HepG2 (cell line): ENCODE measurements around the gene MREG. TPM values are rescaled to one million over a fixed set of nuclear protein-coding genes. Genes with fewer than 3 reads are reported as not detected.
A peak's percentile ranks its signal among the peaks of the same experiment; 100 is the strongest.

Experiments
- CBFB ChIP-seq: sonication (generic); formaldehyde crosslinking; IDR thresholded peaks from 2 replicates; pipeline ENCODE4 v1.4.0; 2020; ENCODE audit warnings: missing genetic modification reagents
- CHD2 ChIP-seq: IDR thresholded peaks from 2 replicates; pipeline ENCODE4 v1.6.1; 2011; ENCODE audit warnings: low read depth, low read length, improper control_type of control experiment
- HMG20B ChIP-seq: conservative IDR thresholded peaks from 2 replicates; pipeline ENCODE4 v1.6.1; 2016; ENCODE audit warnings: missing genetic modification reagents, missing compliant biosample characterization
- HNF4G ChIP-seq, 2 experiments: sonication (generic) in 1 of 2; formaldehyde crosslinking in 1 of 2; IDR thresholded peaks; 2 replicates each; pipeline versions ENCODE4 v1.4.0 to v1.6.1; 2011 to 2020; ENCODE audit warnings: borderline replicate concordance in 2 of 2, low read depth in 2 of 2, mild to moderate bottlenecking in 2 of 2, low read length in 1 of 2, missing genetic modification reagents in 1 of 2, moderate library complexity in 1 of 2
- HOXA9 ChIP-seq: sonication (generic); formaldehyde crosslinking; IDR thresholded peaks from 2 replicates; pipeline ENCODE4 v1.8.1; 2022; ENCODE audit warnings: missing genetic modification reagents, mild to moderate bottlenecking, moderate library complexity, borderline replicate concordance
- KAT8 ChIP-seq: IDR thresholded peaks from 2 replicates; pipeline ENCODE4 v1.6.1; 2016; ENCODE audit warnings: missing genetic modification reagents, missing compliant biosample characterization
- KDM5B ChIP-seq: sonication (generic); formaldehyde crosslinking; IDR thresholded peaks from 2 replicates; pipeline ENCODE4 v1.4.0; 2020; ENCODE audit warnings: missing genetic modification reagents, mild to moderate bottlenecking, borderline replicate concordance
- PHB2 ChIP-seq: fragments of 450-650 bp; IDR thresholded peaks from 2 replicates; pipeline ENCODE4 v1.6.1; 2018; ENCODE audit not compliant: partially characterized antibody
- SMYD3 ChIP-seq: sonication (generic); formaldehyde crosslinking; IDR thresholded peaks from 2 replicates; pipeline ENCODE4 v1.8.1; 2023; ENCODE audit warnings: mild to moderate bottlenecking, missing genetic modification reagents
- SNAPC2 ChIP-seq: sonication (generic); formaldehyde crosslinking; IDR thresholded peaks from 2 replicates; pipeline ENCODE4 v1.8.1; 2022; ENCODE audit warnings: mild to moderate bottlenecking, missing genetic modification reagents
- SP140L ChIP-seq: sonication (generic); formaldehyde crosslinking; IDR thresholded peaks from 2 replicates; pipeline ENCODE4 v1.4.0; 2020; ENCODE audit warnings: missing genetic modification reagents, borderline replicate concordance
- SP4 ChIP-seq: sonication (generic); formaldehyde crosslinking; IDR thresholded peaks from 2 replicates; pipeline ENCODE4 v1.8.1; 2023; ENCODE audit warnings: mild to moderate bottlenecking, missing genetic modification reagents
- SP5 ChIP-seq: IDR thresholded peaks from 2 replicates; pipeline ENCODE4 v1.6.1; 2016; ENCODE audit warnings: low read depth, borderline replicate concordance
- STAG1 ChIP-seq: sonication (generic); formaldehyde crosslinking; IDR thresholded peaks from 2 replicates; pipeline ENCODE4 v1.4.0; 2020; ENCODE audit warnings: missing genetic modification reagents
- SUZ12 ChIP-seq: fragments of 150-350 bp; IDR thresholded peaks from 2 replicates; pipeline ENCODE4 v1.6.1; 2014; ENCODE audit warnings: low read depth, low read length
- YY1 ChIP-seq: IDR thresholded peaks from 2 replicates; pipeline ENCODE4 v1.6.1; 2011; ENCODE audit warnings: low read length, low read depth, moderate library complexity, mild to moderate bottlenecking; ENCODE audit not compliant: insufficient read depth, insufficient replicate concordance
- ZNF616 ChIP-seq: sonication (generic); formaldehyde crosslinking; IDR thresholded peaks from 2 replicates; pipeline ENCODE4 v1.5.0; 2020; ENCODE audit warnings: low read depth, mild to moderate bottlenecking, missing genetic modification reagents
- ZNF761 ChIP-seq: sonication (generic); formaldehyde crosslinking; conservative IDR thresholded peaks from 2 replicates; pipeline ENCODE4 v1.4.0; 2020; ENCODE audit warnings: mild to moderate bottlenecking, missing genetic modification reagents
- ZNF891 ChIP-seq: sonication (generic); formaldehyde crosslinking; IDR thresholded peaks from 2 replicates; pipeline ENCODE4 v1.5.0; 2020; ENCODE audit warnings: mild to moderate bottlenecking, missing genetic modification reagents
- ZSCAN20 ChIP-seq: sonication (generic); formaldehyde crosslinking; IDR thresholded peaks from 2 replicates; pipeline ENCODE4 v1.4.0; 2020; ENCODE audit warnings: missing genetic modification reagents, mild to moderate bottlenecking, borderline replicate concordance
- ZSCAN30 ChIP-seq: sonication (generic); formaldehyde crosslinking; IDR thresholded peaks from 2 replicates; pipeline ENCODE4 v1.5.0; 2020; ENCODE audit warnings: mild to moderate bottlenecking, missing genetic modification reagents
- polyA plus RNA-seq, 8 experiments: library from polyadenylated mRNA; depleted of rRNA in 3 of 8; stranded (reverse) in 7 of 8; unstranded in 1 of 8; fragments of >200 nt; fragmentation: Illumina TruSeq in 4 of 8; extraction: Trizol in 4 of 8; gene quantifications; 2 replicates each; pipeline versions ENCODE4 v1.2.1 to v1.2.3, GENCODE V29; 2011 to 2016; ENCODE audit warnings: low read depth in 4 of 8, missing spikeins in 1 of 8, mixed read lengths in 1 of 8; ENCODE audit not compliant: insufficient read depth in 1 of 8
- total RNA-seq, 5 experiments: library from RNA; depleted of rRNA; stranded (reverse); fragments of >200 nt; fragmentation: Illumina TruSeq; extraction: Trizol; gene quantifications; 2 replicates each; pipeline ENCODE4 v1.2.3, GENCODE V29; 2016; ENCODE audit warnings: low read depth in 1 of 5
- TF ChIP-seq, protein P1 (sequence below): sonication (generic); formaldehyde crosslinking; IDR thresholded peaks from 2 replicates; pipeline ENCODE4 v1.4.0; 2020; ENCODE audit warnings: mild to moderate bottlenecking, missing genetic modification reagents
- TF ChIP-seq, protein P2 (sequence below): sonication (generic); formaldehyde crosslinking; IDR thresholded peaks from 2 replicates; pipeline ENCODE4 v1.5.0; 2020; ENCODE audit warnings: mild to moderate bottlenecking, missing genetic modification reagents

The MREG gene
- total and polyA plus RNA-seq, 2 of the 13 experiments (the other 11 are each of a cell fraction or from before 2014, with no cell fraction given): 7.5 to 23.3 TPM

DNA sequence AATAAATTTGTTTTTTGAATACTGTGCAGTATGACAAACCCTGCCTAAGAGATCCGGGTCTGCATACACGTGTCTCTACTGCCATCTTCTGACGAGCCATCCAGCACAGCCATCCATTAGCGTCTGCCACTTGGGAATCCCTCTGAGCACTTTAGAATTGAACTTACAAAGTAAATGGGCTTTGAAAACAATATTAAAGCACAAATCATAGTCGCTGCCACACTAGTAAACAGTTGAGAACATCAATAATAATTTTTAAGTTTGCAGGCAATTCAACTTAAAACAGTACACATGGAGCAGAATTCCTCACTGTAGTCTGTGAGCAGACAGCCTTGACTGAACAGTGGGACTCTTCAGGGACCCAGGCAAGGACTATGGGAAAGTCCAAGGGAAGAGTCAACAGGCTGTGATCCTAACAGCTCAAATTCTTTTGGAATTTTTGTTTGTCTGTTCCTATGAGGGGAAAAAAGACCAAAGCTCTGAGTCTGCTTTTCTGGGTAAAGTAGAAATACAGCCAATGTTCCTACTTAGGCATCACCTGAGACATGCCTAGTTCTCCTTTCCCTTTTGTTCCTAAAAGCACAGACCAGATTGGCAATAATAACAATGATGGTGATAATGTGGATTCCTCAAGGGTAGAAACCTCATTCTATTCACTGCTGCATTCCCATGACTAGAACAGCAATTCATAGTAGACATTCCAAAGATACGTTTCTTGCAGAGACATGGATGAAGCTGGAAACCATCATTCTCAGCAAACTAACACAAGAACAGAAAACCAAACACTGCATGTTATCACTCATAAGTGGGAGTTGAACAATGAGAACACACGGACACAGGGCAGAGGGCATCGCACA lies 92.9 kb downstream of the MREG start (continued):
- TF ChIP-seq, protein P1, sequence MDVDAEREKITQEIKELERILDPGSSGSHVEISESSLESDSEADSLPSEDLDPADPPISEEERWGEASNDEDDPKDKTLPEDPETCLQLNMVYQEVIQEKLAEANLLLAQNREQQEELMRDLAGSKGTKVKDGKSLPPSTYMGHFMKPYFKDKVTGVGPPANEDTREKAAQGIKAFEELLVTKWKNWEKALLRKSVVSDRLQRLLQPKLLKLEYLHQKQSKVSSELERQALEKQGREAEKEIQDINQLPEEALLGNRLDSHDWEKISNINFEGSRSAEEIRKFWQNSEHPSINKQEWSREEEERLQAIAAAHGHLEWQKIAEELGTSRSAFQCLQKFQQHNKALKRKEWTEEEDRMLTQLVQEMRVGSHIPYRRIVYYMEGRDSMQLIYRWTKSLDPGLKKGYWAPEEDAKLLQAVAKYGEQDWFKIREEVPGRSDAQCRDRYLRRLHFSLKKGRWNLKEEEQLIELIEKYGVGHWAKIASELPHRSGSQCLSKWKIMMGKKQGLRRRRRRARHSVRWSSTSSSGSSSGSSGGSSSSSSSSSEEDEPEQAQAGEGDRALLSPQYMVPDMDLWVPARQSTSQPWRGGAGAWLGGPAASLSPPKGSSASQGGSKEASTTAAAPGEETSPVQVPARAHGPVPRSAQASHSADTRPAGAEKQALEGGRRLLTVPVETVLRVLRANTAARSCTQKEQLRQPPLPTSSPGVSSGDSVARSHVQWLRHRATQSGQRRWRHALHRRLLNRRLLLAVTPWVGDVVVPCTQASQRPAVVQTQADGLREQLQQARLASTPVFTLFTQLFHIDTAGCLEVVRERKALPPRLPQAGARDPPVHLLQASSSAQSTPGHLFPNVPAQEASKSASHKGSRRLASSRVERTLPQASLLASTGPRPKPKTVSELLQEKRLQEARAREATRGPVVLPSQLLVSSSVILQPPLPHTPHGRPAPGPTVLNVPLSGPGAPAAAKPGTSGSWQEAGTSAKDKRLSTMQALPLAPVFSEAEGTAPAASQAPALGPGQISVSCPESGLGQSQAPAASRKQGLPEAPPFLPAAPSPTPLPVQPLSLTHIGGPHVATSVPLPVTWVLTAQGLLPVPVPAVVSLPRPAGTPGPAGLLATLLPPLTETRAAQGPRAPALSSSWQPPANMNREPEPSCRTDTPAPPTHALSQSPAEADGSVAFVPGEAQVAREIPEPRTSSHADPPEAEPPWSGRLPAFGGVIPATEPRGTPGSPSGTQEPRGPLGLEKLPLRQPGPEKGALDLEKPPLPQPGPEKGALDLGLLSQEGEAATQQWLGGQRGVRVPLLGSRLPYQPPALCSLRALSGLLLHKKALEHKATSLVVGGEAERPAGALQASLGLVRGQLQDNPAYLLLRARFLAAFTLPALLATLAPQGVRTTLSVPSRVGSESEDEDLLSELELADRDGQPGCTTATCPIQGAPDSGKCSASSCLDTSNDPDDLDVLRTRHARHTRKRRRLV: no peak
- no peak for TF ChIP-seq ZSCAN20
- no peak for TF ChIP-seq HMG20B
- TF ChIP-seq YY1: peak; percentile 53
- TF ChIP-seq CHD2: no peak
- TF ChIP-seq CBFB (CRISPR knock-in tag): no peak
- TF ChIP-seq, protein P2, sequence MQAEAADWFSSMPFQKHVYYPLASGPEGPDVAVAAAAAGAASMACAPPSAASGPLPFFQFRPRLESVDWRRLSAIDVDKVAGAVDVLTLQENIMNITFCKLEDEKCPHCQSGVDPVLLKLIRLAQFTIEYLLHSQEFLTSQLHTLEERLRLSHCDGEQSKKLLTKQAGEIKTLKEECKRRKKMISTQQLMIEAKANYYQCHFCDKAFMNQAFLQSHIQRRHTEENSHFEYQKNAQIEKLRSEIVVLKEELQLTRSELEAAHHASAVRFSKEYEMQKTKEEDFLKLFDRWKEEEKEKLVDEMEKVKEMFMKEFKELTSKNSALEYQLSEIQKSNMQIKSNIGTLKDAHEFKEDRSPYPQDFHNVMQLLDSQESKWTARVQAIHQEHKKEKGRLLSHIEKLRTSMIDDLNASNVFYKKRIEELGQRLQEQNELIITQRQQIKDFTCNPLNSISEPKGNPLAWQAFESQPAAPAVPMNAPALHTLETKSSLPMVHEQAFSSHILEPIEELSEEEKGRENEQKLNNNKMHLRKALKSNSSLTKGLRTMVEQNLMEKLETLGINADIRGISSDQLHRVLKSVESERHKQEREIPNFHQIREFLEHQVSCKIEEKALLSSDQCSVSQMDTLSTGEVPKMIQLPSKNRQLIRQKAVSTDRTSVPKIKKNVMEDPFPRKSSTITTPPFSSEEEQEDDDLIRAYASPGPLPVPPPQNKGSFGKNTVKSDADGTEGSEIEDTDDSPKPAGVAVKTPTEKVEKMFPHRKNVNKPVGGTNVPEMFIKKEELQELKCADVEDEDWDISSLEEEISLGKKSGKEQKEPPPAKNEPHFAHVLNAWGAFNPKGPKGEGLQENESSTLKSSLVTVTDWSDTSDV (CRISPR knock-in tag): no peak
- TF ChIP-seq SP140L (CRISPR knock-in tag): no peak
- no peak for TF ChIP-seq ZNF616 (CRISPR knock-in tag)
- TF ChIP-seq SNAPC2 (CRISPR knock-in tag): no peak
- TF ChIP-seq KAT8 (CRISPR knock-in tag): peak; percentile 46; the same call in 1 of the 2 replicates
- no peak; the same call in 1 of the 2 replicates for TF ChIP-seq HNF4G (IDR thresholded peaks at IDR 0.05; ENCODE audit: borderline replicate concordance, low read depth, low read length)
- TF ChIP-seq HNF4G (CRISPR knock-in tag; IDR thresholded peaks at IDR 0.05; ENCODE audit: borderline replicate concordance, low read depth): no peak
- no peak for TF ChIP-seq SP5
- TF ChIP-seq SP4 (CRISPR knock-in tag): no peak
- no peak for TF ChIP-seq SMYD3 (CRISPR knock-in tag)
- no peak for TF ChIP-seq PHB2
- TF ChIP-seq ZNF761 (CRISPR knock-in tag): 0 out of 2 replicates have a peak, but pooled peaks have one; percentile 16
- TF ChIP-seq STAG1 (CRISPR knock-in tag): peak; percentile 100
- TF ChIP-seq SUZ12: no peak
- TF ChIP-seq HOXA9 (CRISPR knock-in tag): no peak
- TF ChIP-seq ZSCAN30 (CRISPR knock-in tag): no peak
- no peak for TF ChIP-seq ZNF891 (CRISPR knock-in tag)
- no peak for TF ChIP-seq KDM5B
